H1 (cell line): ENCODE measurements around the gene TGFB1. TPM values are rescaled to one million over a fixed set of nuclear protein-coding genes. Genes with fewer than 3 reads are reported as not detected.
"Not testable (repeated sequence)": the region's sequence is repeated elsewhere in the genome, so short reads cannot be mapped to it uniquely, and the experiment has no call there.

Experiments used
- CTCF ChIA-PET: fragments of 300-600 bp; sonication (Branson Sonifier 250); formaldehyde crosslinking; loops from one replicate; lab custom pipeline; 2021; ENCODE audit not compliant: partially characterized antibody; lab: Charles Lee
- POLR2A ChIA-PET: fragments of 300-600 bp; sonication (Branson Sonifier 250); formaldehyde crosslinking; loops from one replicate; lab custom pipeline; 2021; ENCODE audit warnings: inconsistent platforms; ENCODE audit not compliant: partially characterized antibody; lab: Charles Lee
- DNase-seq, 2 experiments: peaks; one replicate each; pipeline versions ENCODE4 v3.0.0 to v3.0.0-alpha.2; 2010 to 2022; ENCODE audit warnings: low spot score in 2 of 2, low read depth in 1 of 2, mixed read lengths in 1 of 2
- FAIRE-seq: peaks from 2 replicates; lab custom pipeline; 2011; peaks lifted over from hg19 to GRCh38; lab: Jason Lieb, UNC
- H2AFZ ChIP-seq: 2 replicates; pipeline ENCODE4 v1.8.1; 2012; ENCODE audit warnings: low read length, inconsistent platforms
- H2AK5ac ChIP-seq: 2 replicates; pipeline ENCODE4 v1.6.1; 2013; ENCODE audit warnings: low read depth, low read length
- H2BK120ac ChIP-seq: replicated peaks from 2 replicates; pipeline ENCODE3; 2013; ENCODE audit warnings: low read depth, low read length, inconsistent platforms
- H2BK12ac ChIP-seq: 2 replicates; pipeline ENCODE4 v1.6.1; 2013; ENCODE audit warnings: low read depth, low read length
- H2BK15ac ChIP-seq: 2 replicates; pipeline ENCODE4 v1.6.1; 2013; ENCODE audit warnings: low read length
- H2BK20ac ChIP-seq: 2 replicates; pipeline ENCODE4 v1.6.1; 2013; ENCODE audit warnings: low read length
- H2BK5ac ChIP-seq: 2 replicates; pipeline ENCODE4 v1.6.1; 2013; ENCODE audit warnings: low read depth, low read length
- H3K14ac ChIP-seq: 2 replicates; pipeline ENCODE4 v1.6.1; 2013; ENCODE audit warnings: inconsistent platforms; ENCODE audit not compliant: insufficient read length
- H3K18ac ChIP-seq: 2 replicates; pipeline ENCODE4 v1.6.1; 2013; ENCODE audit warnings: low read length; ENCODE audit errors: extremely low read depth
- H3K23ac ChIP-seq: 2 replicates; pipeline ENCODE4 v1.6.1; 2013; ENCODE audit warnings: inconsistent platforms; ENCODE audit not compliant: insufficient read length
- H3K23me2 ChIP-seq: 2 replicates; pipeline ENCODE4 v1.6.1; 2013; ENCODE audit warnings: low read depth, low read length
- H3K27ac ChIP-seq: 2 replicates; pipeline ENCODE4 v1.6.1; 2011; ENCODE audit warnings: low read depth, low read length, inconsistent platforms
- H3K27me3 ChIP-seq, 4 experiments: replicated peaks in 1 of 4; 1 replicate in 1 of 4; 2 replicates in 3 of 4; pipeline versions ENCODE4 v1.6.1 to v1.8.1; 2011 to 2013; ENCODE audit warnings: low read length in 3 of 4, mild to moderate bottlenecking in 3 of 4, inconsistent platforms in 2 of 4, mixed read lengths in 2 of 4, moderate library complexity in 1 of 4; ENCODE audit not compliant: control insufficient read depth in 3 of 4, insufficient read depth in 3 of 4; ENCODE audit errors: extremely low read depth in 1 of 4
- H3K36me3 ChIP-seq, 4 experiments: 2 replicates each; pipeline versions ENCODE4 v1.6.1 to v1.8.1; 2011 to 2013; ENCODE audit warnings: mild to moderate bottlenecking in 4 of 4, low read length in 3 of 4, moderate library complexity in 2 of 4, control low read depth in 1 of 4, inconsistent platforms in 1 of 4; ENCODE audit not compliant: insufficient read depth in 4 of 4, control insufficient read depth in 2 of 4
- H3K4ac ChIP-seq: replicated peaks from 2 replicates; pipeline ENCODE3; 2013; ENCODE audit warnings: low read length, low read depth, mixed read lengths, inconsistent platforms; ENCODE audit not compliant: insufficient read length
- H3K4me1 ChIP-seq, 4 experiments: replicated peaks in 1 of 4; 1 replicate in 1 of 4; 2 replicates in 3 of 4; pipeline versions ENCODE4 v1.6.1 to v1.8.1; 2011 to 2013; ENCODE audit warnings: low read length in 3 of 4, inconsistent platforms in 2 of 4, mixed read lengths in 1 of 4; ENCODE audit not compliant: insufficient read depth in 4 of 4, control insufficient read depth in 3 of 4
- H3K4me2 ChIP-seq, 2 experiments: 2 replicates each; pipeline versions ENCODE4 v1.6.1 to v1.8.1; 2011 to 2013; ENCODE audit warnings: low read depth in 2 of 2, low read length in 2 of 2, control low read depth in 1 of 2, inconsistent platforms in 1 of 2, mild to moderate bottlenecking in 1 of 2; ENCODE audit not compliant: insufficient read depth in 1 of 2
- H3K4me3 ChIP-seq, 4 experiments: fragments of 200-600, 300-600 bp in 1 of 4; sonication (generic), shearing (Covaris generic), sonication (Bioruptor Twin) in 1 of 4; 2 replicates each; pipeline versions ENCODE4 v1.5.1 to v1.8.1; 2011 to 2016; ENCODE audit warnings: low read length in 4 of 4, low read depth in 3 of 4, control low read depth in 2 of 4, inconsistent platforms in 2 of 4, mild to moderate bottlenecking in 2 of 4, mixed read lengths in 1 of 4, moderate library complexity in 1 of 4; ENCODE audit not compliant: insufficient read depth in 2 of 4; ENCODE audit errors: extremely low read depth in 1 of 4
- H3K56ac ChIP-seq: replicated peaks from 2 replicates; pipeline ENCODE3; 2013; ENCODE audit warnings: low read depth, mild to moderate bottlenecking, mixed read lengths, low read length, inconsistent platforms; ENCODE audit not compliant: insufficient read length
- H3K79me1 ChIP-seq: 2 replicates; pipeline ENCODE4 v1.6.1; 2013; ENCODE audit warnings: low read depth, low read length, control low read depth
- H3K79me2 ChIP-seq, 2 experiments: 2 replicates each; pipeline versions ENCODE4 v1.6.1 to v1.8.1; 2012 to 2013; ENCODE audit warnings: low read length in 2 of 2, mild to moderate bottlenecking in 2 of 2, inconsistent platforms in 1 of 2; ENCODE audit not compliant: insufficient read depth in 2 of 2, control insufficient read depth in 1 of 2
- H3K9ac ChIP-seq, 4 experiments: replicated peaks in 1 of 4; 1 replicate in 1 of 4; 2 replicates in 3 of 4; pipeline versions ENCODE4 v1.6.1 to v1.8.1; 2011 to 2013; ENCODE audit warnings: low read depth in 3 of 4, low read length in 3 of 4, control low read depth in 2 of 4, mild to moderate bottlenecking in 2 of 4, moderate library complexity in 2 of 4, inconsistent platforms in 1 of 4; ENCODE audit errors: extremely low read depth in 1 of 4
- H3K9me3 ChIP-seq, 2 experiments: 2 replicates each; pipeline versions ENCODE4 v1.6.1 to v1.8.1; 2012 to 2013; ENCODE audit warnings: mild to moderate bottlenecking in 2 of 2, moderate library complexity in 2 of 2, control low read depth in 1 of 2, inconsistent platforms in 1 of 2, low read depth in 1 of 2, low read length in 1 of 2, mixed read lengths in 1 of 2; ENCODE audit not compliant: insufficient read depth in 2 of 2
- H4K20me1 ChIP-seq, 2 experiments: replicated peaks in 1 of 2; 2 replicates each; pipeline versions ENCODE3 to v1.8.1; 2011 to 2013; ENCODE audit warnings: inconsistent platforms in 2 of 2, low read length in 2 of 2, mild to moderate bottlenecking in 1 of 2; ENCODE audit not compliant: insufficient read depth in 2 of 2, control insufficient read depth in 1 of 2
- H4K5ac ChIP-seq: 2 replicates; pipeline ENCODE4 v1.6.1; 2013; ENCODE audit warnings: low read length, low read depth, mixed read lengths, inconsistent platforms; ENCODE audit not compliant: insufficient read length
- H4K8ac ChIP-seq: 2 replicates; pipeline ENCODE4 v1.8.0; 2013; ENCODE audit warnings: mild to moderate bottlenecking, moderate library complexity, low read length, inconsistent platforms; ENCODE audit not compliant: insufficient read depth; ENCODE audit errors: extremely low read depth
- H4K91ac ChIP-seq: replicated peaks from 2 replicates; pipeline ENCODE3; 2013; ENCODE audit warnings: low read length, mixed read lengths, inconsistent platforms; ENCODE audit not compliant: insufficient read length
- WGBS, 2 experiments: shearing (Covaris generic) in 1 of 2; methylation state at CpG; one replicate each; pipeline versions ENCODE4 v1.1.6 to v1.1.7; 2013 to 2015; ENCODE audit warnings: low lambda C conversion rate in 2 of 2, mixed read lengths in 2 of 2, inconsistent platforms in 1 of 2, low coverage in 1 of 2, missing lambda C conversion rate in 1 of 2; ENCODE audit not compliant: insufficient replicate concordance in 2 of 2, insufficient coverage in 1 of 2, insufficient read length in 1 of 2; ENCODE audit errors: extremely low coverage in 1 of 2, missing lambda C conversion rate in 1 of 2; 5-methylcytosine and 5-hydroxymethylcytosine counted together
- polyA plus RNA-seq, 7 experiments: library from polyadenylated mRNA; depleted of rRNA in 3 of 7; stranded (reverse) in 5 of 7; unstranded in 2 of 7; fragments of >200 nt in 5 of 7; fragments of 200-250 nt in 2 of 7; gene quantifications; 1 replicate in 5 of 7; 2 replicates in 1 of 7; 4 replicates in 1 of 7; pipeline versions ENCODE4 v1.2.1 to v1.2.3, GENCODE V29; 2011 to 2013; ENCODE audit warnings: missing spikeins in 2 of 7, mixed read lengths in 2 of 7
- total RNA-seq: library from RNA; stranded (reverse); fragmentation: NEBNext Ultra II Directional; extraction: Animal tissue kit (Norgen Biotek cat#: 25700); gene quantifications from 2 replicates; pipeline ENCODE4 v1.2.1, GENCODE V29; 2021
- TF ChIP-seq, protein P1 (sequence below): IDR thresholded peaks from 2 replicates; pipeline ENCODE4 v1.6.1; 2011; ENCODE audit warnings: low read length, improper control_type of control experiment

TGFB1 gene
- total and polyA plus RNA-seq, 2 of the 8 experiments (the other 6 are each of a cell fraction or from before 2014, with no cell fraction given): 1.7 to 10.6 TPM

DNA sequence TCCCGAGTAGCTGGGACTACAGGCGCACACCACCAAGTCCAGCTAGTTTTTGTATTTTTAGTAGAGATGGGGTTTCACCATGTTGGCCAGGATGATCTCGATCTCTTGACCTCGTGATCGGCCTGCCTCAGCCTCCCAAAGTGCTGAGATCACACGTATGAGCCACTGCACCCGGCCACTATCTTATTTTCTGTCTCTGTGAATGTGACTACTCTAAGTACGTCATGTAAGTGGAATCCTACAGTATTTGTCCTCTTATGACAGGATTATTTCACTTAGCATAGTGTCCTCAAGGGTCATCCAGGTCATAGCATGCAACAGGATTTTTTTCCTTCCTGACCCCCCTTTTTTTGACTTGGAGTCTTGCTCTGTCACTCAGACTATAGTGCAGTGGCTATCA, 17.8 kb upstream of the TGFB1 start (continued):
- TF ChIP-seq, protein P1, sequence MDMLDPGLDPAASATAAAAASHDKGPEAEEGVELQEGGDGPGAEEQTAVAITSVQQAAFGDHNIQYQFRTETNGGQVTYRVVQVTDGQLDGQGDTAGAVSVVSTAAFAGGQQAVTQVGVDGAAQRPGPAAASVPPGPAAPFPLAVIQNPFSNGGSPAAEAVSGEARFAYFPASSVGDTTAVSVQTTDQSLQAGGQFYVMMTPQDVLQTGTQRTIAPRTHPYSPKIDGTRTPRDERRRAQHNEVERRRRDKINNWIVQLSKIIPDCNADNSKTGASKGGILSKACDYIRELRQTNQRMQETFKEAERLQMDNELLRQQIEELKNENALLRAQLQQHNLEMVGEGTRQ: no peak
- TF ChIP-seq, all 59 proteins: peak for 0

DNA sequence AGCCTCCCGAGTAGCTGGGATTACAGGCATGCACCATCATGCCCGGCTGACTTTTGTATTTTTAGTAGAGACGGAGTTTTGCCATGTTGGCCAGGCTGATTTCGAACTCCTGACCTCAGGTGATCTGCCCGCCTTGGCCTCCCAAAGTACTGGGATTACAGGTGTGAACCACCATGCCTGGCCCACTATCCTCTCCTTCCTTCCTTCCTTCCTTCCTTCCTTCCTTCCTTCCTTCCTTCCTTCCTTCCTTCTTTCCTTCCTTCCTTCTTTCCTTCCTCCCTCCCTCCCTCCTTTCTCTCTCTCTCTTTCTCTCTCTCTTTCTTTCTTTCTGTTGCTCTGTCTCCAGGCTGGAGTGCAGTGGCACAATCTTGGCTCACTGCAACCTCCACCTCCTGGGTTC, 17.4 kb upstream of the TGFB1 start:
- H3K4me2 ChIP-seq, H2BK15ac ChIP-seq, H3K23ac ChIP-seq, H3K36me3 ChIP-seq, H2AFZ ChIP-seq, H3K79me1 ChIP-seq, FAIRE-seq, H3K27ac ChIP-seq, H3K23me2 ChIP-seq, H2AK5ac ChIP-seq, H3K56ac ChIP-seq, H2BK5ac ChIP-seq, POLR2A ChIA-PET, H3K4me1 ChIP-seq, H3K4me3 ChIP-seq, H3K27me3 ChIP-seq, H3K14ac ChIP-seq, H3K18ac ChIP-seq, H4K20me1 ChIP-seq, H3K79me2 ChIP-seq, H4K91ac ChIP-seq, H3K9ac ChIP-seq, H3K4ac ChIP-seq, H2BK120ac ChIP-seq, H3K9me3 ChIP-seq, H4K5ac ChIP-seq, H2BK20ac ChIP-seq, H4K8ac ChIP-seq, DNase-seq, H2BK12ac ChIP-seq: not testable (repeated sequence)
- WGBS, 2 experiments: 92% methylated on average over 5 of the region's 5 CpGs; no CpG with 5 or more reads in 1 of the 2 experiments
- CTCF ChIA-PET: interaction anchor here (0.7 to 3.0 kb wide), 7 partner anchors 15 to 565 kb away, joined by 3 to 11 read pairs (median 3); no protein-coding TSS in a partner anchor
